ENCODE data around the gene CYSTM1.

The CYSTM1 gene

GRCh38 chr5:140169410-140169809, 5.6 kb upstream of the CYSTM1 start:
- in situ Hi-C loops (cut with HindIII; ENCODE audit: low pct_ligation_motif_present, low pct_unique_long_range_greater_than_20kb, low sequenced_read_pairs) = no loop called here
- peak; percentile 33 for DNase-seq

- in situ Hi-C loops (cut with HindIII; ENCODE audit: low pct_ligation_motif_present, low pct_unique_long_range_greater_than_20kb, low sequenced_read_pairs) = no loop called here
- DNase-seq = no peak
These were observed 2.5 kb upstream of the CYSTM1 start for GRCh38 chr5:140172483-140172882.

GRCh38 chr5:140174014-140174413, 974 bp upstream of the CYSTM1 start:
- DNase-seq = no peak
- in situ Hi-C loops (cut with HindIII; ENCODE audit: low pct_ligation_motif_present, low pct_unique_long_range_greater_than_20kb, low sequenced_read_pairs) = no loop called here

GRCh38 chr5:140175367-140176030, 511 bp downstream of the CYSTM1 start:
- peak; percentile 74 for DNase-seq
- in situ Hi-C loops (cut with HindIII; ENCODE audit: low pct_ligation_motif_present, low pct_unique_long_range_greater_than_20kb, low sequenced_read_pairs) = no loop called here

- in situ Hi-C loops (cut with HindIII; ENCODE audit: low pct_ligation_motif_present, low pct_unique_long_range_greater_than_20kb, low sequenced_read_pairs) = no loop called here
- no peak for DNase-seq
These were observed 1.0 kb downstream of the CYSTM1 start for GRCh38 chr5:140176031-140176387.

GRCh38 chr5:140178086-140178410, 3.1 kb downstream of the CYSTM1 start:
- in situ Hi-C loops (cut with HindIII; ENCODE audit: low pct_ligation_motif_present, low pct_unique_long_range_greater_than_20kb, low sequenced_read_pairs) = no loop called here
- DNase-seq = no peak

GRCh38 chr5:140178482-140179116, 3.6 kb downstream of the CYSTM1 start:
- no peak for DNase-seq
- in situ Hi-C loops (cut with HindIII; ENCODE audit: low pct_ligation_motif_present, low pct_unique_long_range_greater_than_20kb, low sequenced_read_pairs) = no loop called here

GRCh38 chr5:140181002-140181483, 6.1 kb downstream of the CYSTM1 start:
- in situ Hi-C loops (cut with HindIII; ENCODE audit: low pct_ligation_motif_present, low pct_unique_long_range_greater_than_20kb, low sequenced_read_pairs) = no loop called here
- no peak for DNase-seq

- no peak for DNase-seq
- in situ Hi-C loops (cut with HindIII; ENCODE audit: low pct_ligation_motif_present, low pct_unique_long_range_greater_than_20kb, low sequenced_read_pairs) = no loop called here
These were observed 6.5 kb downstream of the CYSTM1 start for GRCh38 chr5:140181525-140181924.

- in situ Hi-C loops (cut with HindIII; ENCODE audit: low pct_ligation_motif_present, low pct_unique_long_range_greater_than_20kb, low sequenced_read_pairs) = no loop called here
- no peak for DNase-seq
These were observed 7.2 kb downstream of the CYSTM1 start for GRCh38 chr5:140182075-140182711.

GRCh38 chr5:140182803-140183367, 7.9 kb downstream of the CYSTM1 start:
- DNase-seq = peak; percentile 53
- in situ Hi-C loops (cut with HindIII; ENCODE audit: low pct_ligation_motif_present, low pct_unique_long_range_greater_than_20kb, low sequenced_read_pairs) = no loop called here

GRCh38 chr5:140185409-140185808, 10.4 kb downstream of the CYSTM1 start:
- DNase-seq = no peak
- in situ Hi-C loops (cut with HindIII; ENCODE audit: low pct_ligation_motif_present, low pct_unique_long_range_greater_than_20kb, low sequenced_read_pairs) = no loop called here

- in situ Hi-C loops (cut with HindIII; ENCODE audit: low pct_ligation_motif_present, low pct_unique_long_range_greater_than_20kb, low sequenced_read_pairs) = no loop called here
These were observed 11.3 kb downstream of the CYSTM1 start for GRCh38 chr5:140186267-140186671.

GRCh38 chr5:140189253-140189652, 14.3 kb downstream of the CYSTM1 start:
- DNase-seq = no peak
- in situ Hi-C loops (cut with HindIII; ENCODE audit: low pct_ligation_motif_present, low pct_unique_long_range_greater_than_20kb, low sequenced_read_pairs) = no loop called here

More at GRCh38 chr5:140186267-140186671, 11.3 kb downstream of the CYSTM1 start:
- no peak for DNase-seq

GRCh38 chr5:140189977-140190871, 15.2 kb downstream of the CYSTM1 start:
- in situ Hi-C loops (cut with HindIII; ENCODE audit: low pct_ligation_motif_present, low pct_unique_long_range_greater_than_20kb, low sequenced_read_pairs) = no loop called here
- DNase-seq = peak; percentile 72

GRCh38 chr5:140190872-140191218, 15.9 kb downstream of the CYSTM1 start:
- no peak for DNase-seq
- in situ Hi-C loops (cut with HindIII; ENCODE audit: low pct_ligation_motif_present, low pct_unique_long_range_greater_than_20kb, low sequenced_read_pairs) = no loop called here

- in situ Hi-C loops (cut with HindIII; ENCODE audit: low pct_ligation_motif_present, low pct_unique_long_range_greater_than_20kb, low sequenced_read_pairs) = no loop called here
These were observed 17.9 kb downstream of the CYSTM1 start for GRCh38 chr5:140192715-140193430.

GRCh38 chr5:140194662-140195061, 19.7 kb downstream of the CYSTM1 start:
- no peak for DNase-seq
- in situ Hi-C loops (cut with HindIII; ENCODE audit: low pct_ligation_motif_present, low pct_unique_long_range_greater_than_20kb, low sequenced_read_pairs) = no loop called here

More at GRCh38 chr5:140192715-140193430, 17.9 kb downstream of the CYSTM1 start:
- no peak for DNase-seq
